Spleen (tissue), 11 donors: ENCODE measurements around the gene DISP2. TPM values are rescaled to one million over a fixed set of nuclear protein-coding genes. Genes with fewer than 3 reads are reported as not detected.

ENCODE experiments used
- DNase-seq: peaks from one replicate; pipeline ENCODE4 v3.0.0-alpha.2; 2020
- H3K27ac ChIP-seq, 8 donors: fragments of 200-600 bp; sonication (generic) in 7 of 8; 1 replicate in 4 of 8; 2 replicates in 4 of 8; pipeline versions ENCODE4 v1.5.0 to v1.8.0; 2016 to 2021; ENCODE audit warnings: inconsistent platforms in 4 of 8, mild to moderate bottlenecking in 4 of 8, moderate library complexity in 1 of 8
- H3K27me3 ChIP-seq, 7 donors: fragments of 200-600 bp; sonication (generic) in 6 of 7; replicated peaks in 1 of 7; 1 replicate in 4 of 7; 2 replicates in 3 of 7; pipeline versions ENCODE4 v1.5.0 to v1.8.0; 2016 to 2021; ENCODE audit warnings: inconsistent platforms in 3 of 7, mild to moderate bottlenecking in 1 of 7
- H3K36me3 ChIP-seq, 6 donors: fragments of 200-600 bp; sonication (generic) in 5 of 6; 1 replicate in 4 of 6; 2 replicates in 2 of 6; pipeline versions ENCODE4 v1.5.0 to v1.8.0; 2016 to 2021; ENCODE audit warnings: inconsistent platforms in 2 of 6
- H3K4me1 ChIP-seq, 6 donors: fragments of 200-600 bp; sonication (generic) in 5 of 6; 1 replicate in 3 of 6; 2 replicates in 3 of 6; pipeline versions ENCODE4 v1.5.0 to v1.8.0; 2016 to 2021; ENCODE audit warnings: inconsistent platforms in 3 of 6
- H3K4me3 ChIP-seq, 8 donors: fragments of 200-600 bp; sonication (generic) in 7 of 8; 1 replicate in 4 of 8; 2 replicates in 4 of 8; pipeline versions ENCODE4 v1.5.0 to v1.8.0; 2016 to 2021; ENCODE audit warnings: inconsistent platforms in 4 of 8, mild to moderate bottlenecking in 4 of 8, moderate library complexity in 2 of 8
- H3K9me3 ChIP-seq, 8 donors: fragments of 200-600 bp; sonication (generic) in 7 of 8; 1 replicate in 4 of 8; 2 replicates in 4 of 8; pipeline versions ENCODE4 v1.5.0 to v1.8.0; 2016 to 2021; ENCODE audit warnings: inconsistent platforms in 4 of 8
- CTCF ChIP-seq, 11 experiments: fragments of 200-600 bp in 7 of 11; fragments of 450-650 bp in 4 of 11; sonication (generic) in 4 of 11; IDR thresholded peaks in 8 of 11; conservative IDR thresholded peaks in 3 of 11; 1 replicate in 7 of 11; 2 replicates in 4 of 11; pipeline versions ENCODE4 v1.4.0 to v1.8.0; 2016 to 2021; ENCODE audit warnings: antibody characterized with exemption in 11 of 11, inconsistent platforms in 4 of 11, mild to moderate bottlenecking in 1 of 11
- POLR2A ChIP-seq, 3 donors: fragments of 450-650 bp; IDR thresholded peaks; one replicate each; pipeline ENCODE4 v1.5.1; 2017; ENCODE audit warnings: antibody characterized with exemption in 3 of 3, mild to moderate bottlenecking in 1 of 3
- POLR2AphosphoS5 ChIP-seq, 3 donors: sonication (generic); formaldehyde crosslinking; IDR thresholded peaks; one replicate each; pipeline ENCODE4 v1.5.1; 2017; ENCODE audit warnings: antibody characterized with exemption in 3 of 3
- WGBS, 5 donors: extraction: QIAGEN DNeasy Blood & Tissue Kit in 3 of 5; methylation state at CpG; one replicate each; pipeline versions ENCODE4 v1.1.5 to v1.1.7; 2013 to 2018; 5-methylcytosine and 5-hydroxymethylcytosine counted together
- intact Hi-C: fragments of 100-400 bp; cut with DNase I; formaldehyde crosslinking; loops from one replicate; pipeline ENCODE4 v1.15.0; 2023; ENCODE audit warnings: low total_unique reads
- polyA plus RNA-seq, 3 donors: library from polyadenylated mRNA; stranded (reverse); fragments of 200-250 nt; gene quantifications; one replicate each; pipeline ENCODE4 v1.2.1, GENCODE V29; 2013
- total RNA-seq, 7 donors: library from RNA; depleted of rRNA in 3 of 7; stranded (reverse); fragments of >200 nt in 3 of 7; fragmentation: NEBNext Ultra II Directional in 4 of 7; extraction: Animal tissue kit (Norgen Biotek cat#: 25700) in 4 of 7; gene quantifications; one replicate each; pipeline versions ENCODE4 v1.1.0 to v1.2.1, GENCODE V29; 2016 to 2021
- donor health status: healthy with polysubstance abuse.
- donor health status: DM: no; HTN: no; CAD: no; lungs with moderate emphysema.
- donor health status: DM: no; HTN: no; CAD: no.
- donor health status: Bipolar disorder and iron deficiency.
- donor health status: healthy.
- donor health status: DM: no; HTN: no; CAD: no.
- donor health status: DM: yes; HTN: yes; CAD: no.

DISP2 gene
- total and polyA plus RNA-seq, 10 donors, result 0.05 to 3.0 (median 0.54) TPM; not detected in 1

GRCh38 chr15:40427188-40427587 is 69.2 kb downstream of the DISP2 start:
- H3K36me3 ChIP-seq, result peaks cover 0 to 13% (median 0%) of the 10 kb centered on the region in 6 donors
- no peak for TF ChIP-seq POLR2A (IDR thresholded peaks at IDR 0.05)
- TF ChIP-seq CTCF (IDR thresholded peaks at IDR 0.05 in 8 of 11, conservative IDR thresholded peaks at IDR 0.05 in 3 of 11), result no peak
- TF ChIP-seq POLR2AphosphoS5 (IDR thresholded peaks at IDR 0.05), result no peak
- H3K27ac ChIP-seq, result no peak overlapping the region
- no peaks in the 10 kb centered on the region for H3K27me3 ChIP-seq
- WGBS, 5 donors, result 69 to 85% (median 76%) methylated on average over 9 of the region's 9 CpGs
- no peak for DNase-seq
- H3K9me3 ChIP-seq, result no peaks in the 10 kb centered on the region
- intact Hi-C loops, result no loop called here
- H3K4me1 ChIP-seq, result peaks cover 0 to 5% (median 0%) of the 10 kb centered on the region in 6 donors
- no peak overlapping the region for H3K4me3 ChIP-seq

GRCh38 chr15:40428185-40428584 is 70.2 kb downstream of the DISP2 start:
- 84 to 97% (median 90%) methylated on average over 3 to 4 of the region's 4 CpGs for WGBS, 5 donors
- no peak for TF ChIP-seq POLR2A (IDR thresholded peaks at IDR 0.05)
- TF ChIP-seq CTCF (IDR thresholded peaks at IDR 0.05 in 8 of 11, conservative IDR thresholded peaks at IDR 0.05 in 3 of 11), result no peak
- no peak for DNase-seq
- intact Hi-C loops, result no loop called here
- H3K27me3 ChIP-seq, result no peaks in the 10 kb centered on the region
- peaks cover 0 to 4% (median 0%) of the 10 kb centered on the region in 6 donors for H3K4me1 ChIP-seq
- no peak overlapping the region for H3K27ac ChIP-seq
- no peak overlapping the region for H3K4me3 ChIP-seq
- H3K36me3 ChIP-seq, result peaks cover 0 to 13% (median 0%) of the 10 kb centered on the region in 6 donors
- H3K9me3 ChIP-seq, result no peaks in the 10 kb centered on the region

Other genes with a start within 250 kb of the DISP2 start
- 10 to 100 TPM; 16.9 to 77.9 (median 36.1) TPM for gene BMF, start 249.3 kb upstream of the DISP2 start, total RNA-seq
- 10 to 100 TPM; 25.5 to 33.1 (median 27.7) TPM for gene BMF, start 249.3 kb upstream of the DISP2 start, polyA plus RNA-seq
- gene BUB1B, start 197.2 kb upstream of the DISP2 start, total RNA-seq, result 10 to 100 TPM in 3 of 7 donors, 1 to 10 TPM in 4; 3.0 to 11.8 (median 8.5) TPM
- 1 to 10 TPM; 1.2 to 4.7 (median 2.3) TPM for gene BUB1B, start 197.2 kb upstream of the DISP2 start, polyA plus RNA-seq
- gene PAK6, start 119.2 kb upstream of the DISP2 start, total RNA-seq, result 1 to 10 TPM; 1.5 to 5.4 (median 2.0) TPM
- gene PAK6, start 119.2 kb upstream of the DISP2 start, polyA plus RNA-seq, result under 1 TPM; 0.24 to 0.46 (median 0.38) TPM
- not detected for gene ANKRD63, start 75.2 kb upstream of the DISP2 start, total RNA-seq
- gene ANKRD63, start 75.2 kb upstream of the DISP2 start, polyA plus RNA-seq, result not detected
- gene PLCB2, start 50.3 kb upstream of the DISP2 start, total RNA-seq, result 100 to 1,000 TPM; 175 to 247 (median 189) TPM
- gene PLCB2, start 50.3 kb upstream of the DISP2 start, polyA plus RNA-seq, result 100 to 1,000 TPM in 2 of 3 donors, 10 to 100 TPM in 1; 63.8 to 190 (median 168) TPM
- gene INAFM2, start 34.5 kb upstream of the DISP2 start, total RNA-seq, result 10 to 100 TPM; 16.8 to 29.6 (median 22.9) TPM
- gene INAFM2, start 34.5 kb upstream of the DISP2 start, polyA plus RNA-seq, result 10 to 100 TPM in 1 of 3 donors, 1 to 10 TPM in 2; 7.4 to 10.9 (median 9.8) TPM
- gene CCDC9B, start 17.3 kb upstream of the DISP2 start, total RNA-seq, result 10 to 100 TPM in 3 of 7 donors, 1 to 10 TPM in 4; 3.5 to 19.4 (median 9.4) TPM
- gene CCDC9B, start 17.3 kb upstream of the DISP2 start, polyA plus RNA-seq, result 1 to 10 TPM; 2.2 to 8.0 (median 3.1) TPM
- gene PHGR1, start 7.2 kb upstream of the DISP2 start, total RNA-seq, result not detected
- 1 to 10 TPM in 1 of 3 donors, under 1 TPM in 1, not detected in 1; 0.67 to 4.9 TPM for gene PHGR1, start 7.2 kb upstream of the DISP2 start, polyA plus RNA-seq
- gene KNSTRN, start 24.5 kb downstream of the DISP2 start, total RNA-seq, result 10 to 100 TPM in 4 of 7 donors, 1 to 10 TPM in 3; 8.3 to 16.8 (median 11.5) TPM
- 10 to 100 TPM in 1 of 3 donors, 1 to 10 TPM in 2; 6.0 to 10.3 (median 9.0) TPM for gene KNSTRN, start 24.5 kb downstream of the DISP2 start, polyA plus RNA-seq
- gene IVD, start 47.6 kb downstream of the DISP2 start, total RNA-seq, result 10 to 100 TPM; 39.6 to 93.9 (median 61.6) TPM
- 10 to 100 TPM; 25.1 to 44.4 (median 35.1) TPM for gene IVD, start 47.6 kb downstream of the DISP2 start, polyA plus RNA-seq
- 10 to 100 TPM; 13.5 to 27.0 (median 22.2) TPM for gene BAHD1, start 82.7 kb downstream of the DISP2 start, total RNA-seq
- gene BAHD1, start 82.7 kb downstream of the DISP2 start, polyA plus RNA-seq, result 10 to 100 TPM in 1 of 3 donors, 1 to 10 TPM in 2; 7.4 to 14.2 (median 8.7) TPM
- 10 to 100 TPM; 12.0 to 18.5 (median 15.3) TPM for gene CHST14, start 112.8 kb downstream of the DISP2 start, total RNA-seq
- gene CHST14, start 112.8 kb downstream of the DISP2 start, polyA plus RNA-seq, result 10 to 100 TPM in 1 of 3 donors, 1 to 10 TPM in 2; 7.1 to 10.6 (median 9.0) TPM
- 10 to 100 TPM; 38.9 to 64.1 (median 46.4) TPM for gene CCDC32, start 206.8 kb downstream of the DISP2 start, total RNA-seq
- gene CCDC32, start 206.8 kb downstream of the DISP2 start, polyA plus RNA-seq, result 10 to 100 TPM; 27.3 to 42.5 (median 33.6) TPM
- 10 to 100 TPM in 1 of 7 donors, 1 to 10 TPM in 6; 7.1 to 11.0 (median 8.3) TPM for gene RPUSD2, start 211.1 kb downstream of the DISP2 start, total RNA-seq
- gene RPUSD2, start 211.1 kb downstream of the DISP2 start, polyA plus RNA-seq, result 10 to 100 TPM; 11.2 to 12.3 (median 12.2) TPM
- gene KNL1, start 236.0 kb downstream of the DISP2 start, total RNA-seq, result 1 to 10 TPM; 2.1 to 9.7 (median 4.6) TPM
- 1 to 10 TPM in 1 of 3 donors, under 1 TPM in 2; 0.52 to 2.1 (median 0.67) TPM for gene KNL1, start 236.0 kb downstream of the DISP2 start, polyA plus RNA-seq